ENCODE results near the gene SART1.
"Not testable (repeated sequence)": the region's sequence is repeated elsewhere in the genome, so short reads cannot be mapped to it uniquely, and the experiment has no call there.

SART1 gene

DNA sequence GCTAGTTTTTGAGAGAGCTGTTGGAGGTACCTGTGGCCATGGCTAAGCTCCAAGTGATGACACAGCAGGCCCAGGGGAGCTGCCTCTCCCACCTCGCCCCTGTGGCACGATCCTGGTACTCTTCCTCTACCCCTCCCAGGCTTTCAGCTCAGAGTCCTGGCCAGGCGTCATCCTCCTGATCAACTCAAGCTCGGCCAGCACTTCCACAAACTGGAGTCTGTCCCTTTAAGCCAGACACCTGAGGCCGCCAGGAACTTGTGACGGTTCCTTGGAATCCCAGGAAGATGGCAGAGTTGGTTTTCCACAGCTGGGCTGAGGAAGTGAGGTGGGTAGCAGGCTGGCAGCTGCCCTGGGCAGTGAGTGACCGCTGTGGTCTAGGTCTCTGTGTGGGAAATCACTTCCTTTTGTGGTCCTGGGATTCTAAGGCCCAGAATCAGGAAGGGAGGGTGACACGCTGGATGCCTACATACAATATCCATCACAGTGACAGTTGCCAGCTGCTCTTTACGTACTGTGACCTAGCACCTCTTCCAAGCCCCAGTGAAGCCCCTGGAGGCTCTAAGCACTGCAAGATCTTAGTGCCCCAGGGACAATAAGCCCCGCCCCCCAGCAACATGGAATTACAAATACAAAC, 47.1 kb downstream of the SART1 start:
- Histone ChIP-seq H3K9ac (ENCODE audit: low read length) (no peak overlapping the region), H3K79me2 (ENCODE audit: insufficient read depth, low read length) (peaks cover under 1% of the 10 kb centered on the region; the same call in 1 of the 2 replicates), H3F3A (ENCODE audit: insufficient read depth) (peaks cover 4% of the 10 kb centered on the region; the same call in 1 of the 2 replicates), H3K9me2 (replicated peaks; ENCODE audit: insufficient read depth, low read length) (no peaks in the 10 kb centered on the region), H3K27ac (ENCODE audit: low read depth, low read length) (no peak overlapping the region), H3K4me2 (ENCODE audit: low read depth, low read length, poor library complexity, severe bottlenecking) (no peak overlapping the region), H3K4me3 (ENCODE audit: insufficient read depth, low read length, poor library complexity, severe bottlenecking) (no peak overlapping the region), H4K20me1 (ENCODE audit: low read depth, low read length) (no peaks in the 10 kb centered on the region), H3K27me3 (ENCODE audit: low read length) (no peaks in the 10 kb centered on the region), H3K9me3 (ENCODE audit: insufficient read depth, low read length) (no peaks in the 10 kb centered on the region), H3K36me3 (ENCODE audit: low read length) (no peaks in the 10 kb centered on the region), H2AFZ (ENCODE audit: low read depth, low read length, severe bottlenecking) (no peak overlapping the region)
- no peak for TF ChIP-seq EZH2phosphoT487 (conservative IDR thresholded peaks at IDR 0.05; ENCODE audit: low read length)
- TF ChIP-seq, protein P1, sequence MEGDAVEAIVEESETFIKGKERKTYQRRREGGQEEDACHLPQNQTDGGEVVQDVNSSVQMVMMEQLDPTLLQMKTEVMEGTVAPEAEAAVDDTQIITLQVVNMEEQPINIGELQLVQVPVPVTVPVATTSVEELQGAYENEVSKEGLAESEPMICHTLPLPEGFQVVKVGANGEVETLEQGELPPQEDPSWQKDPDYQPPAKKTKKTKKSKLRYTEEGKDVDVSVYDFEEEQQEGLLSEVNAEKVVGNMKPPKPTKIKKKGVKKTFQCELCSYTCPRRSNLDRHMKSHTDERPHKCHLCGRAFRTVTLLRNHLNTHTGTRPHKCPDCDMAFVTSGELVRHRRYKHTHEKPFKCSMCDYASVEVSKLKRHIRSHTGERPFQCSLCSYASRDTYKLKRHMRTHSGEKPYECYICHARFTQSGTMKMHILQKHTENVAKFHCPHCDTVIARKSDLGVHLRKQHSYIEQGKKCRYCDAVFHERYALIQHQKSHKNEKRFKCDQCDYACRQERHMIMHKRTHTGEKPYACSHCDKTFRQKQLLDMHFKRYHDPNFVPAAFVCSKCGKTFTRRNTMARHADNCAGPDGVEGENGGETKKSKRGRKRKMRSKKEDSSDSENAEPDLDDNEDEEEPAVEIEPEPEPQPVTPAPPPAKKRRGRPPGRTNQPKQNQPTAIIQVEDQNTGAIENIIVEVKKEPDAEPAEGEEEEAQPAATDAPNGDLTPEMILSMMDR (IDR thresholded peaks at IDR 0.05; ENCODE audit: insufficient read depth, low read length, poor library complexity, severe bottlenecking), result no peak

- not testable (repeated sequence) for H3F3A ChIP-seq (ENCODE audit: insufficient read depth); H3K4me3 ChIP-seq (ENCODE audit: insufficient read depth, low read length, poor library complexity, severe bottlenecking); H3K4me2 ChIP-seq (ENCODE audit: low read depth, low read length, poor library complexity, severe bottlenecking); H4K20me1 ChIP-seq (ENCODE audit: low read depth, low read length); H3K27ac ChIP-seq (ENCODE audit: low read depth, low read length); H3K79me2 ChIP-seq (ENCODE audit: insufficient read depth, low read length); H2AFZ ChIP-seq (ENCODE audit: low read depth, low read length, severe bottlenecking); H3K36me3 ChIP-seq (ENCODE audit: low read length); H3K9me2 ChIP-seq (replicated peaks; ENCODE audit: insufficient read depth, low read length); H3K27me3 ChIP-seq (ENCODE audit: low read length); H3K9ac ChIP-seq (ENCODE audit: low read length); H3K9me3 ChIP-seq (ENCODE audit: insufficient read depth, low read length)
Measured at GRCh38 chr11:66010036-66010435, 48.5 kb downstream of the SART1 start.

GRCh38 chr11:66011239-66011784, 49.8 kb downstream of the SART1 start:
- Histone ChIP-seq H3K36me3 (ENCODE audit: low read length) (no peaks in the 10 kb centered on the region), H4K20me1 (ENCODE audit: low read depth, low read length) (no peaks in the 10 kb centered on the region), H3K4me2 (ENCODE audit: low read depth, low read length, poor library complexity, severe bottlenecking) (no peak overlapping the region), H3K9ac (ENCODE audit: low read length) (no peak overlapping the region), H2AFZ (ENCODE audit: low read depth, low read length, severe bottlenecking) (no peak overlapping the region), H3K9me2 (replicated peaks; ENCODE audit: insufficient read depth, low read length) (no peaks in the 10 kb centered on the region), H3K27me3 (ENCODE audit: low read length) (no peaks in the 10 kb centered on the region), H3K79me2 (ENCODE audit: insufficient read depth, low read length) (no peaks in the 10 kb centered on the region), H3F3A (ENCODE audit: insufficient read depth) (no peaks in the 10 kb centered on the region), H3K4me3 (ENCODE audit: insufficient read depth, low read length, poor library complexity, severe bottlenecking) (no peak overlapping the region), H3K27ac (ENCODE audit: low read depth, low read length) (no peak overlapping the region), H3K9me3 (ENCODE audit: insufficient read depth, low read length) (no peaks in the 10 kb centered on the region)
- TF ChIP-seq, protein P1 (IDR thresholded peaks at IDR 0.05; ENCODE audit: insufficient read depth, low read length, poor library complexity, severe bottlenecking), result no peak
- TF ChIP-seq EZH2phosphoT487 (conservative IDR thresholded peaks at IDR 0.05; ENCODE audit: low read length), result no peak

- no peaks in the 10 kb centered on the region for H4K20me1 ChIP-seq (ENCODE audit: low read depth, low read length)
- no peak within 1 kb of the TSS for H3K4me2 ChIP-seq (ENCODE audit: low read depth, low read length, poor library complexity, severe bottlenecking)
Measured at GRCh38 chr11:66011785-66012303, 50.3 kb downstream of the SART1 start, which contains the start of gene CST6. CST6 (plus strand) TSS chr11:66012008; CDS start chr11:66012045, 37 bp downstream.

More at GRCh38 chr11:66011785-66012303, 50.3 kb downstream of the SART1 start, which contains the start of gene CST6:
- no peak within 1 kb of the TSS for H3K9ac ChIP-seq (ENCODE audit: low read length)
- no peak within 1 kb of the TSS for H3K4me3 ChIP-seq (ENCODE audit: insufficient read depth, low read length, poor library complexity, severe bottlenecking)
- TF ChIP-seq, protein P1 (IDR thresholded peaks at IDR 0.05; ENCODE audit: insufficient read depth, low read length, poor library complexity, severe bottlenecking), result no peak
- no peak for TF ChIP-seq EZH2phosphoT487 (conservative IDR thresholded peaks at IDR 0.05; ENCODE audit: low read length)
- no peaks in the 10 kb centered on the region for H3K27me3 ChIP-seq (ENCODE audit: low read length)
- no peak within 1 kb of the TSS for H2AFZ ChIP-seq (ENCODE audit: low read depth, low read length, severe bottlenecking)
- H3K79me2 ChIP-seq (ENCODE audit: insufficient read depth, low read length), result no peaks in the 10 kb centered on the region
- H3F3A ChIP-seq (ENCODE audit: insufficient read depth), result no peaks in the 10 kb centered on the region
- H3K9me2 ChIP-seq (replicated peaks; ENCODE audit: insufficient read depth, low read length), result no peaks in the 10 kb centered on the region
- H3K36me3 ChIP-seq (ENCODE audit: low read length), result no peaks in the 10 kb centered on the region
- no peak within 1 kb of the TSS for H3K27ac ChIP-seq (ENCODE audit: low read depth, low read length)
- H3K9me3 ChIP-seq (ENCODE audit: insufficient read depth, low read length), result no peaks in the 10 kb centered on the region
